HG02798 (cell line): ENCODE measurements around the gene CENPO.

Experiments
- ATAC-seq: cut with Tn5 transposase; IDR thresholded peaks from one replicate; pipeline ENCODE4 v1.9.1; 2021; ENCODE audit warnings: mild to moderate bottlenecking; ENCODE audit not compliant: unreplicated experiment, poor library complexity

The CENPO gene

GRCh38 chr2:24792874-24793760 lies at the start of gene CENPO, which contains the start of gene PTRHD1:
Gene CENPO, plus strand, starts transcription at chr2:24793425. Its CDS starts 495 bp downstream, at chr2:24793920.
Gene PTRHD1, minus strand, starts transcription at chr2:24793391. Its CDS starts 14 bp downstream, at chr2:24793377.
- ATAC-seq, result peak; percentile 94

GRCh38 chr2:24743924-24744323 lies 49.3 kb upstream of the CENPO start:
- no peak for ATAC-seq

GRCh38 chr2:24744356-24744755 lies 48.9 kb upstream of the CENPO start:
- ATAC-seq, result no peak

- ATAC-seq, result no peak
Measured at GRCh38 chr2:24745825-24746224, 47.4 kb upstream of the CENPO start.

- no peak for ATAC-seq
Measured at GRCh38 chr2:24747299-24747698, 45.9 kb upstream of the CENPO start.

- ATAC-seq, result no peak
Measured at GRCh38 chr2:24749069-24749691, 44.0 kb upstream of the CENPO start.

- ATAC-seq, result no peak
Measured at GRCh38 chr2:24754985-24755705, 38.1 kb upstream of the CENPO start.

- ATAC-seq, result no peak
Measured at GRCh38 chr2:24756789-24757188, 36.4 kb upstream of the CENPO start.

- ATAC-seq, result no peak
Measured at GRCh38 chr2:24761866-24762265, 31.4 kb upstream of the CENPO start.

GRCh38 chr2:24762518-24762917 lies 30.7 kb upstream of the CENPO start:
- ATAC-seq, result no peak

- no peak for ATAC-seq
Measured at GRCh38 chr2:24763843-24764242, 29.4 kb upstream of the CENPO start.

GRCh38 chr2:24766609-24767008 lies 26.6 kb upstream of the CENPO start:
- ATAC-seq, result no peak

GRCh38 chr2:24768013-24768412 lies 25.2 kb upstream of the CENPO start:
- ATAC-seq, result no peak

- ATAC-seq, result no peak
Measured at GRCh38 chr2:24768601-24769000, 24.6 kb upstream of the CENPO start.

GRCh38 chr2:24771061-24771460 lies 22.2 kb upstream of the CENPO start:
- ATAC-seq, result no peak

GRCh38 chr2:24771764-24772586 lies 21.2 kb upstream of the CENPO start:
- ATAC-seq, result no peak

GRCh38 chr2:24774373-24774772 lies 18.9 kb upstream of the CENPO start:
- ATAC-seq, result no peak

- no peak for ATAC-seq
Measured at GRCh38 chr2:24779116-24779515, 14.1 kb upstream of the CENPO start.

- no peak for ATAC-seq
Measured at GRCh38 chr2:24783641-24784040, 9.6 kb upstream of the CENPO start.

- peak; percentile 64 for ATAC-seq
Measured at GRCh38 chr2:24785671-24786321, 7.4 kb upstream of the CENPO start.
